ENCODE measurements around the gene FIGNL2.

DNA sequence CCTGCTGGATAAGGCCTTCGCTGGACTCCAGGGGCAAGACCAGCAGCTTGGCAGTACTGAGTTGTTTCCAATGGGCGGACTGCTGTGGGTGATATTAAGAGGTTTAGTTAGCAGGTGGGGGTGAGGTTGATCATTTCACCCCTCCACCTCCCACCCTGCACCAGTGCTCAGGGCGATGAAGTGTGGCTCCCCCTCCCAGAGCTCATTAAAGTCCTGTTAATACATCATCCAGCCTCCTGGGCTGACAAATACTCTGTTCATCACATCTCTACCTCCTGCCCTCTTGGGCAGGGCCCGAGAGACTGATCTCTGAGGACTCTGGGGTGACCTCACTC is 2.4 kb upstream of the FIGNL2 start:
- TF ChIP-seq, protein P1, sequence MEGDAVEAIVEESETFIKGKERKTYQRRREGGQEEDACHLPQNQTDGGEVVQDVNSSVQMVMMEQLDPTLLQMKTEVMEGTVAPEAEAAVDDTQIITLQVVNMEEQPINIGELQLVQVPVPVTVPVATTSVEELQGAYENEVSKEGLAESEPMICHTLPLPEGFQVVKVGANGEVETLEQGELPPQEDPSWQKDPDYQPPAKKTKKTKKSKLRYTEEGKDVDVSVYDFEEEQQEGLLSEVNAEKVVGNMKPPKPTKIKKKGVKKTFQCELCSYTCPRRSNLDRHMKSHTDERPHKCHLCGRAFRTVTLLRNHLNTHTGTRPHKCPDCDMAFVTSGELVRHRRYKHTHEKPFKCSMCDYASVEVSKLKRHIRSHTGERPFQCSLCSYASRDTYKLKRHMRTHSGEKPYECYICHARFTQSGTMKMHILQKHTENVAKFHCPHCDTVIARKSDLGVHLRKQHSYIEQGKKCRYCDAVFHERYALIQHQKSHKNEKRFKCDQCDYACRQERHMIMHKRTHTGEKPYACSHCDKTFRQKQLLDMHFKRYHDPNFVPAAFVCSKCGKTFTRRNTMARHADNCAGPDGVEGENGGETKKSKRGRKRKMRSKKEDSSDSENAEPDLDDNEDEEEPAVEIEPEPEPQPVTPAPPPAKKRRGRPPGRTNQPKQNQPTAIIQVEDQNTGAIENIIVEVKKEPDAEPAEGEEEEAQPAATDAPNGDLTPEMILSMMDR (IDR thresholded peaks at IDR 0.05), result no peak
- no peak for TF ChIP-seq POLR2A (IDR thresholded peaks at IDR 0.05)
